CD4-positive, alpha-beta memory T cell (primary cell): ENCODE results near the gene NLGN4Y. TPM values are rescaled to one million over a fixed set of nuclear protein-coding genes. Genes with fewer than 3 reads are reported as not detected.

Source experiments
- CTCF ChIA-PET: fragments of 350-600 bp; sonication (Branson Sonifier 250); formaldehyde crosslinking; loops from one replicate; lab custom pipeline; 2021; ENCODE audit warnings: inconsistent platforms; ENCODE audit not compliant: partially characterized antibody; lab: Charles Lee
- POLR2A ChIA-PET: fragments of 350-600 bp; sonication (Branson Sonifier 250); formaldehyde crosslinking; loops from one replicate; lab custom pipeline; 2021; ENCODE audit not compliant: partially characterized antibody; lab: Charles Lee
- DNase-seq, 5 donors: peaks; one replicate each; pipeline versions ENCODE4 v3.0.0 to v3.0.0-alpha.2; 2020 to 2022; ENCODE audit warnings: mixed read lengths in 1 of 5
- H3K27ac ChIP-seq: one replicate; pipeline ENCODE4 v1.7.0; 2013; ENCODE audit warnings: low read depth, low read length
- H3K27me3 ChIP-seq: 2 replicates; pipeline ENCODE4 v1.7.0; 2013; ENCODE audit warnings: mild to moderate bottlenecking, low read length, moderate library complexity; ENCODE audit not compliant: insufficient read depth
- H3K36me3 ChIP-seq: 2 replicates; pipeline ENCODE4 v1.7.0; 2013; ENCODE audit warnings: mild to moderate bottlenecking, low read length, moderate library complexity; ENCODE audit not compliant: insufficient read depth
- H3K4me1 ChIP-seq: 2 replicates; pipeline ENCODE4 v1.7.0; 2013; ENCODE audit warnings: mild to moderate bottlenecking, low read length, moderate library complexity; ENCODE audit not compliant: insufficient read depth
- H3K4me3 ChIP-seq, 2 donors: one replicate each; pipeline ENCODE4 v1.7.0; 2013; ENCODE audit warnings: low read length in 2 of 2, mild to moderate bottlenecking in 1 of 2
- H3K9me3 ChIP-seq, 2 donors: one replicate each; pipeline ENCODE4 v1.7.0; 2013; ENCODE audit warnings: low read length in 2 of 2, control low read depth in 1 of 2; ENCODE audit not compliant: control insufficient read depth in 1 of 2
- H3K27ac Mint-ChIP-seq, 7 donors: one replicate each; pipeline ENCODE4 v1.8.0; 2020 to 2021; ENCODE audit warnings: mixed read lengths in 7 of 7, mild to moderate bottlenecking in 6 of 7, inconsistent platforms in 3 of 7, moderate library complexity in 3 of 7
- H3K27me3 Mint-ChIP-seq, 2 donors: one replicate each; pipeline ENCODE4 v1.8.0; 2020 to 2021; ENCODE audit warnings: mixed read lengths in 2 of 2
- H3K36me3 Mint-ChIP-seq, 2 donors: one replicate each; pipeline ENCODE4 v1.8.0; 2020 to 2021; ENCODE audit warnings: mixed read lengths in 2 of 2, inconsistent platforms in 1 of 2, mild to moderate bottlenecking in 1 of 2
- H3K4me1 Mint-ChIP-seq, 4 donors: one replicate each; pipeline ENCODE4 v1.8.0; 2020 to 2021; ENCODE audit warnings: mixed read lengths in 4 of 4, mild to moderate bottlenecking in 1 of 4
- H3K4me3 Mint-ChIP-seq, 8 donors: one replicate each; pipeline ENCODE4 v1.8.0; 2020 to 2021; ENCODE audit warnings: mixed read lengths in 8 of 8, mild to moderate bottlenecking in 7 of 8, moderate library complexity in 6 of 8, inconsistent platforms in 3 of 8
- H3K9me3 Mint-ChIP-seq, 8 donors: one replicate each; pipeline ENCODE4 v1.8.0; 2020 to 2021; ENCODE audit warnings: mixed read lengths in 8 of 8, mild to moderate bottlenecking in 5 of 8, inconsistent platforms in 3 of 8, moderate library complexity in 1 of 8
- intact Hi-C: fragments of 100-400 bp; cut with micrococcal nuclease; formaldehyde crosslinking; loops from one replicate; pipeline ENCODE4 v1.15.1; 2023
- polyA plus RNA-seq, 2 donors: library from polyadenylated mRNA; unstranded; fragments of 300-500 nt; fragmentation: Illumina TruSeq; gene quantifications; one replicate each; pipeline ENCODE4 v1.2.3, GENCODE V29; 2021
- total RNA-seq, 2 experiments: library from RNA; stranded (reverse); gene quantifications; one replicate each; pipeline ENCODE4 v1.2.3, GENCODE V29; 2021

NLGN4Y gene
- total and polyA plus RNA-seq, 4 experiments from 2014 or later, result 4.6 to 6.0 TPM; not detected in 2

GRCh38 chrY:14641853-14642252 is 117.5 kb downstream of the NLGN4Y start:
- no peak overlapping the region for H3K27ac Mint-ChIP-seq
- H3K9me3 ChIP-seq, result no peaks in the 10 kb centered on the region
- H3K36me3 Mint-ChIP-seq, result no peaks in the 10 kb centered on the region
- H3K4me1 Mint-ChIP-seq, result no peaks in the 10 kb centered on the region
- H3K27ac ChIP-seq, result no peak overlapping the region
- no peaks in the 10 kb centered on the region for H3K4me1 ChIP-seq
- ChIA-PET CTCF (no interaction called here), POLR2A (no interaction called here)
- peaks cover 0 to 4% (median 0%) of the 10 kb centered on the region in 8 donors for H3K9me3 Mint-ChIP-seq
- no peaks in the 10 kb centered on the region for H3K36me3 ChIP-seq
- intact Hi-C loops, result no loop called here
- no peak overlapping the region for H3K4me3 ChIP-seq
- H3K4me3 Mint-ChIP-seq, result no peak overlapping the region
- H3K27me3 Mint-ChIP-seq, result no peaks in the 10 kb centered on the region
- no peaks in the 10 kb centered on the region for H3K27me3 ChIP-seq
- no peak for DNase-seq

DNA sequence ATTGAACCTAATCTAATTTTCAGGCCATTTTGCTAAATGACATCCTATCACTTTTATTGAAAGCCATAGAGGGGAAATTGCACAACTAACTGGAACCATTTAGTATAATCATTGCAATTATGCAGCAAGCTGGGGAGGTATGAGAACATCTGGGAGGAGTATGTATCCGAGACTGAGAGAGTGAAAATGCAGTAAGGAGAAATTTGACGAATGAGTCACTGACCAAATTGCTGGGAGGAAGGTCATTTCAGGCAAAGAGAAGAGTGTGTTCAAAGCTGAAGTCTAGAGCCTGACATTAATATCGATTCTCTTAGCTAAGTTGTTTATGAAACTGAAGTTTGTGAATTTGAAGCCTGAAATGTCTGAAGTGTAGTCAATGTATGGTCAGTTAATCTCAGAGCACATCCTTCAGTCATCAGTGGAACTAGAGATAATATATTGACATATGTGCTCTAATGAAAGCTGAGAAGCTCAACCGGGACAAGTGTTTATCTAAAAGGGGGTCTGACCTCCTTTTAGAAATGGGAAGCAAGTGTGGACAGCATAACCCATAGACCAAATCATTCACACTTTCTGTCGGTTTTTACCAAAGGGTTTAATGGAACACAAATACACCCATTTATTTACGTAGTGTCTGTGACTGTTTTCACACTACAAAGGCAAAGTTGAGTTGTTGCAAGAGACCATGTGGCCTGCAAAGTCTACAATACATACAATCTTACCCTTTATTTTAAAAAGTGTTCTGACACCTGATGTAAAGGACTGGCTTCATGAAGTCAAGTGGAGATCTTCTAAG is 120.0 kb downstream of the NLGN4Y start:
- POLR2A ChIA-PET, result no interaction called here
- Mint-ChIP-seq H3K4me3 (no peak overlapping the region), H3K36me3 (no peaks in the 10 kb centered on the region)

GRCh38 chrY:14679181-14679580 is 154.9 kb downstream of the NLGN4Y start:
- CTCF ChIA-PET, result no interaction called here
- no peak overlapping the region for H3K27ac Mint-ChIP-seq
- no peaks in the 10 kb centered on the region for H3K36me3 Mint-ChIP-seq
- intact Hi-C loops, result no loop called here
- Histone ChIP-seq H3K36me3 (no peaks in the 10 kb centered on the region), H3K27me3 (no peaks in the 10 kb centered on the region), H3K4me3 (no peak overlapping the region), H3K27ac (no peak overlapping the region), H3K4me1 (no peaks in the 10 kb centered on the region), H3K9me3 (no peaks in the 10 kb centered on the region)
- H3K4me1 Mint-ChIP-seq, result no peaks in the 10 kb centered on the region
- H3K27me3 Mint-ChIP-seq, result no peaks in the 10 kb centered on the region
- H3K4me3 Mint-ChIP-seq, result no peak overlapping the region
- POLR2A ChIA-PET, result no interaction called here
- H3K9me3 Mint-ChIP-seq, result no peaks in the 10 kb centered on the region
- DNase-seq, result no peak

More for the DNA sequence above, 120.0 kb downstream of the NLGN4Y start:
- Mint-ChIP-seq H3K9me3 (peaks cover 0 to 4% (median 0%) of the 10 kb centered on the region in 8 donors), H3K4me1 (no peaks in the 10 kb centered on the region), H3K27ac (no peak overlapping the region), H3K27me3 (no peaks in the 10 kb centered on the region)
- intact Hi-C loops, result no loop called here
- CTCF ChIA-PET, result no interaction called here
- Histone ChIP-seq H3K27ac (no peak overlapping the region), H3K9me3 (no peaks in the 10 kb centered on the region), H3K36me3 (no peaks in the 10 kb centered on the region), H3K27me3 (no peaks in the 10 kb centered on the region), H3K4me3 (no peak overlapping the region), H3K4me1 (no peaks in the 10 kb centered on the region)
- DNase-seq, result no peak

- Mint-ChIP-seq H3K36me3 (no peaks in the 10 kb centered on the region), H3K27me3 (no peaks in the 10 kb centered on the region), H3K27ac (peak overlapping the region in 1 of 7 donors; percentile 10), H3K9me3 (no peaks in the 10 kb centered on the region), H3K4me1 (no peaks in the 10 kb centered on the region), H3K4me3 (no peak overlapping the region)
- ChIA-PET CTCF (no interaction called here), POLR2A (no interaction called here)
- no peaks in the 10 kb centered on the region for H3K27me3 ChIP-seq
- H3K27ac ChIP-seq, result no peak overlapping the region
- H3K36me3 ChIP-seq, result no peaks in the 10 kb centered on the region
- DNase-seq, result no peak
- intact Hi-C loops, result no loop called here
- H3K4me1 ChIP-seq, result no peaks in the 10 kb centered on the region
- no peaks in the 10 kb centered on the region for H3K9me3 ChIP-seq
- H3K4me3 ChIP-seq, result no peak overlapping the region
Observed at GRCh38 chrY:14694543-14694942, 170.2 kb downstream of the NLGN4Y start.

DNA sequence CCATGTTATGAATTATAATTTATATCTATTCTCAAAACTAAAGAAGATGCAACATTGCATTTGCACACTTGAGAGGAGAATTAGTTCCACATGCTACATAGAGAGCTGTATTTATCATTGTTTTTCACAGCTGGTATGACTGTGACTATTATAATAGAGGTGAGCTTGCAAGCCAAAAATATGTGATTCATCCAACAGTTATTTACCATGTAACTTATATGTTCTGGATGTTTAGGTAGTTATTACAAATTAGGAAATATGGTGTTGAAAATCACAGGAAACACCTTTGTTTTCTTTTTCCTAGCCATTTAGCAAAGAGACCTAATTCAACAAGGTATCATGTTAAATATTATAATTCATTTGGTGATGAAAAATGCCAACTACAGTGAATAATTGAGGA is 183.8 kb downstream of the NLGN4Y start:
- CTCF ChIA-PET, result no interaction called here
- intact Hi-C loops, result no loop called here
- Mint-ChIP-seq H3K27ac (no peak overlapping the region), H3K4me1 (no peaks in the 10 kb centered on the region), H3K4me3 (no peak overlapping the region), H3K9me3 (peaks cover 0 to 5% (median 0%) of the 10 kb centered on the region in 8 donors), H3K36me3 (peaks cover 0 to 3% of the 10 kb centered on the region in 2 donors), H3K27me3 (no peaks in the 10 kb centered on the region)
- Histone ChIP-seq H3K9me3 (no peaks in the 10 kb centered on the region), H3K4me3 (no peak overlapping the region), H3K27ac (no peak overlapping the region), H3K4me1 (no peaks in the 10 kb centered on the region), H3K36me3 (no peaks in the 10 kb centered on the region), H3K27me3 (no peaks in the 10 kb centered on the region)
- POLR2A ChIA-PET, result no interaction called here
- DNase-seq, result no peak

- Histone ChIP-seq H3K27ac (no peak overlapping the region), H3K4me1 (no peaks in the 10 kb centered on the region), H3K36me3 (no peaks in the 10 kb centered on the region), H3K27me3 (no peaks in the 10 kb centered on the region), H3K4me3 (no peak overlapping the region), H3K9me3 (no peaks in the 10 kb centered on the region)
- Mint-ChIP-seq H3K36me3 (no peaks in the 10 kb centered on the region), H3K4me1 (no peaks in the 10 kb centered on the region), H3K27ac (no peak overlapping the region), H3K4me3 (no peak overlapping the region), H3K27me3 (no peaks in the 10 kb centered on the region), H3K9me3 (no peaks in the 10 kb centered on the region)
- intact Hi-C loops, result no loop called here
- DNase-seq, result no peak
- POLR2A ChIA-PET, result no interaction called here
- CTCF ChIA-PET, result no interaction called here
Observed at GRCh38 chrY:14741596-14741995, 217.3 kb downstream of the NLGN4Y start.

- ChIA-PET POLR2A (no interaction called here), CTCF (no interaction called here)
- Mint-ChIP-seq H3K9me3 (no peaks in the 10 kb centered on the region), H3K27ac (no peak overlapping the region), H3K36me3 (no peaks in the 10 kb centered on the region), H3K4me3 (no peak overlapping the region), H3K27me3 (no peaks in the 10 kb centered on the region), H3K4me1 (no peaks in the 10 kb centered on the region)
- Histone ChIP-seq H3K36me3 (no peaks in the 10 kb centered on the region), H3K4me3 (no peak overlapping the region), H3K27me3 (no peaks in the 10 kb centered on the region), H3K4me1 (no peaks in the 10 kb centered on the region), H3K9me3 (no peaks in the 10 kb centered on the region), H3K27ac (no peak overlapping the region)
- DNase-seq, result no peak
- intact Hi-C loops, result no loop called here
Observed at GRCh38 chrY:14748329-14748728, 224.0 kb downstream of the NLGN4Y start.
